ENCODE results near the gene MGA. TPM values are rescaled to one million over a fixed set of nuclear protein-coding genes. Genes with fewer than 3 reads are reported as not detected.

Gene MGA
- total RNA-seq, 2 donors from 2014 or later: 28.8 to 45.5 TPM

GRCh38 chr15:41671656-41672648 lies 11.7 kb downstream of the MGA start:
- ATAC-seq (no peak), DNase-seq (no peak)
- H3K27me3 ChIP-seq: no peaks in the 10 kb centered on the region
- WGBS, 2 donors: 61% methylated on average over 7 of the region's 7 CpGs
- no peak for TF ChIP-seq POLR2A (IDR thresholded peaks at IDR 0.05)
- TF ChIP-seq CTCF (IDR thresholded peaks at IDR 0.05): no peak
- peaks cover 5% of the 10 kb centered on the region for H3K4me1 ChIP-seq
- H3K27ac ChIP-seq: no peak overlapping the region
- intact Hi-C loops (cut with DNase I): no loop called here
- H3K9me3 ChIP-seq: no peaks in the 10 kb centered on the region
- no peaks in the 10 kb centered on the region for H3K36me3 ChIP-seq (replicated peaks in 1 of 2; ENCODE audit: insufficient read depth in 1 of 2, low read depth in 2 of 2)
- no peak overlapping the region for H3K4me3 ChIP-seq

GRCh38 chr15:41675337-41675736 lies 15.1 kb downstream of the MGA start:
- H3K27me3 ChIP-seq: no peaks in the 10 kb centered on the region
- no peak overlapping the region for H3K4me3 ChIP-seq
- ATAC-seq (no peak), DNase-seq (no peak)
- WGBS, 2 donors: 96 to 97% methylated on average over 4 of the region's 4 CpGs
- H3K4me1 ChIP-seq: peaks cover 5% of the 10 kb centered on the region
- no peak overlapping the region for H3K27ac ChIP-seq
- intact Hi-C loops (cut with DNase I): no loop called here
- TF ChIP-seq POLR2A (IDR thresholded peaks at IDR 0.05): no peak
- TF ChIP-seq CTCF (IDR thresholded peaks at IDR 0.05): no peak
- H3K36me3 ChIP-seq (replicated peaks in 1 of 2; ENCODE audit: insufficient read depth in 1 of 2, low read depth in 2 of 2): no peaks in the 10 kb centered on the region
- H3K9me3 ChIP-seq: no peaks in the 10 kb centered on the region

- no peak for TF ChIP-seq POLR2A (IDR thresholded peaks at IDR 0.05)
- TF ChIP-seq CTCF (IDR thresholded peaks at IDR 0.05): no peak
- DNase-seq (no peak), ATAC-seq (no peak)
- no peaks in the 10 kb centered on the region for H3K4me1 ChIP-seq
- no peaks in the 10 kb centered on the region for H3K27me3 ChIP-seq
- WGBS, 2 donors: 95 to 99% methylated on average over 4 of the region's 4 CpGs
- no peak overlapping the region for H3K27ac ChIP-seq
- H3K36me3 ChIP-seq (replicated peaks in 1 of 2; ENCODE audit: insufficient read depth in 1 of 2, low read depth in 2 of 2): no peaks in the 10 kb centered on the region
- H3K4me3 ChIP-seq: no peak overlapping the region
- intact Hi-C loops (cut with DNase I): no loop called here
- H3K9me3 ChIP-seq: no peaks in the 10 kb centered on the region
These were observed 18.5 kb downstream of the MGA start for GRCh38 chr15:41678742-41679141.

GRCh38 chr15:41683955-41684354 lies 23.8 kb downstream of the MGA start:
- no peaks in the 10 kb centered on the region for H3K36me3 ChIP-seq (replicated peaks in 1 of 2; ENCODE audit: insufficient read depth in 1 of 2, low read depth in 2 of 2)
- intact Hi-C loops (cut with DNase I): no loop called here
- DNase-seq: no peak
- 86 to 88% methylated on average over 4 of the region's 4 CpGs for WGBS, 2 donors
- no peaks in the 10 kb centered on the region for H3K9me3 ChIP-seq
- no peak for TF ChIP-seq CTCF (IDR thresholded peaks at IDR 0.05)
- TF ChIP-seq POLR2A (IDR thresholded peaks at IDR 0.05): no peak
- H3K27ac ChIP-seq: no peak overlapping the region
- ATAC-seq: no peak
- no peak overlapping the region for H3K4me3 ChIP-seq
- H3K4me1 ChIP-seq: peaks cover 17% of the 10 kb centered on the region
- H3K27me3 ChIP-seq: no peaks in the 10 kb centered on the region
